Measurements from ENCODE around the gene RECQL5. TPM values are rescaled to one million over a fixed set of nuclear protein-coding genes. Genes with fewer than 3 reads are reported as not detected.
A peak's percentile ranks its signal among the peaks of the same experiment; 100 is the strongest.

The RECQL5 gene
- total RNA-seq, 1 donor from 2014 or later: 49.8 TPM

- Mint-ChIP-seq H3K27ac (ENCODE audit: unreplicated experiment) (peak overlapping the region; percentile 49), H3K27me3 (ENCODE audit: unreplicated experiment) (peaks cover 2% of the 10 kb centered on the region), H3K9me3 (ENCODE audit: unreplicated experiment) (no peaks in the 10 kb centered on the region), H3K4me3 (ENCODE audit: unreplicated experiment) (no peak overlapping the region), H3K4me1 (ENCODE audit: low read depth, unreplicated experiment) (peaks cover 20% of the 10 kb centered on the region), H3K36me3 (ENCODE audit: unreplicated experiment) (no peaks in the 10 kb centered on the region)
- TF ChIP-seq CTCF (IDR thresholded peaks at IDR 0.05; ENCODE audit: partially characterized antibody, unreplicated experiment): no peak
- DNase-seq: no peak
Observed at GRCh38 chr17:75697651-75698291, 30.8 kb upstream of the RECQL5 start.

GRCh38 chr17:75695830-75696271 is 28.9 kb upstream of the RECQL5 start:
- Mint-ChIP-seq H3K27me3 (ENCODE audit: unreplicated experiment) (peaks cover 2% of the 10 kb centered on the region), H3K4me3 (ENCODE audit: unreplicated experiment) (no peak overlapping the region), H3K4me1 (ENCODE audit: low read depth, unreplicated experiment) (peaks cover 28% of the 10 kb centered on the region), H3K36me3 (ENCODE audit: unreplicated experiment) (no peaks in the 10 kb centered on the region), H3K9me3 (ENCODE audit: unreplicated experiment) (no peaks in the 10 kb centered on the region), H3K27ac (ENCODE audit: unreplicated experiment) (no peak overlapping the region)
- no peak for DNase-seq
- no peak for TF ChIP-seq CTCF (IDR thresholded peaks at IDR 0.05; ENCODE audit: partially characterized antibody, unreplicated experiment)

GRCh38 chr17:75695141-75695829 is 28.3 kb upstream of the RECQL5 start:
- Mint-ChIP-seq H3K36me3 (ENCODE audit: unreplicated experiment) (no peaks in the 10 kb centered on the region), H3K4me3 (ENCODE audit: unreplicated experiment) (no peak overlapping the region), H3K9me3 (ENCODE audit: unreplicated experiment) (no peaks in the 10 kb centered on the region), H3K27ac (ENCODE audit: unreplicated experiment) (peak overlapping the region; percentile 50), H3K4me1 (ENCODE audit: low read depth, unreplicated experiment) (peaks cover 28% of the 10 kb centered on the region), H3K27me3 (ENCODE audit: unreplicated experiment) (peaks cover 2% of the 10 kb centered on the region)
- DNase-seq: no peak
- TF ChIP-seq CTCF (IDR thresholded peaks at IDR 0.05; ENCODE audit: partially characterized antibody, unreplicated experiment): no peak

- no peak for DNase-seq
- no peak overlapping the region for H3K4me3 Mint-ChIP-seq (ENCODE audit: unreplicated experiment)
- no peak for TF ChIP-seq CTCF (IDR thresholded peaks at IDR 0.05; ENCODE audit: partially characterized antibody, unreplicated experiment)
- no peak overlapping the region for H3K27ac Mint-ChIP-seq (ENCODE audit: unreplicated experiment)
- peaks cover 2% of the 10 kb centered on the region for H3K27me3 Mint-ChIP-seq (ENCODE audit: unreplicated experiment)
- peaks cover 28% of the 10 kb centered on the region for H3K4me1 Mint-ChIP-seq (ENCODE audit: low read depth, unreplicated experiment)
- H3K9me3 Mint-ChIP-seq (ENCODE audit: unreplicated experiment): no peaks in the 10 kb centered on the region
- no peaks in the 10 kb centered on the region for H3K36me3 Mint-ChIP-seq (ENCODE audit: unreplicated experiment)
Observed at GRCh38 chr17:75694536-75694935, 27.6 kb upstream of the RECQL5 start.
